HepG2 (cell line): Measurements from ENCODE around the gene OR2T8. TPM values are rescaled to one million over a fixed set of nuclear protein-coding genes. Genes with fewer than 3 reads are reported as not detected.
"Not testable (repeated sequence)": the region's sequence is repeated elsewhere in the genome, so short reads cannot be mapped to it uniquely, and the experiment has no call there.

ENCODE experiments used
- ATAC-seq: fragments of 200-7000 bp; cut with Tn5 transposase; 3 replicates; pipeline ENCODE4 v1.9.1; 2020; ENCODE audit warnings: mild to moderate bottlenecking, moderate library complexity
- BruUV-seq: library from RNA; stranded (reverse); fragments of 400-500 nt; replicated peaks from 2 replicates; lab custom pipeline; 2021; lab: Mats Ljungman, UMichigan
- CTCF ChIA-PET: fragments of 300-600 bp; formaldehyde crosslinking; extraction: SDS; loops from one replicate; lab custom pipeline; 2021; ENCODE audit warnings: low total read pairs, inconsistent platforms, low intra/inter-chr PET ratio; lab: Yijun Ruan, JAX
- POLR2A ChIA-PET: fragments of 350-600 bp; sonication (Branson Sonifier 250); formaldehyde crosslinking; loops from one replicate; lab custom pipeline; 2020; ENCODE audit warnings: antibody characterized with exemption, inconsistent platforms; lab: Yijun Ruan, JAX
- DNase-seq: peaks from one replicate; pipeline ENCODE4 v3.0.0-alpha.2; 2015; ENCODE audit warnings: low spot score
- FAIRE-seq: peaks from 3 replicates; lab custom pipeline; 2011; peaks lifted over from hg19 to GRCh38; lab: Jason Lieb, UNC
- H2AFZ ChIP-seq: one replicate; pipeline ENCODE4 v1.6.1; 2011; ENCODE audit warnings: low read length, inconsistent platforms
- H3K27ac ChIP-seq: fragments of 300-600 bp; 3 replicates; pipeline ENCODE4 v1.8.0; 2011; ENCODE audit warnings: mixed run types, mild to moderate bottlenecking, mixed read lengths, low read length, inconsistent platforms; ENCODE audit not compliant: insufficient read depth; ENCODE audit errors: extremely low read length
- H3K27me3 ChIP-seq, 2 experiments: fragments of 200-600 bp in 1 of 2; 2 replicates in 1 of 2; 3 replicates in 1 of 2; pipeline versions ENCODE4 v1.6.0 to v1.8.0; 2011; ENCODE audit warnings: low read length in 2 of 2, mild to moderate bottlenecking in 2 of 2, moderate library complexity in 2 of 2, inconsistent platforms in 1 of 2; ENCODE audit not compliant: insufficient read depth in 2 of 2, control insufficient read depth in 1 of 2
- H3K36me3 ChIP-seq, 2 experiments: fragments of 200-600 bp in 1 of 2; replicated peaks in 1 of 2; 2 replicates in 1 of 2; 3 replicates in 1 of 2; pipeline versions ENCODE4 v1.5.1 to v1.8.0; 2011; ENCODE audit warnings: low read length in 2 of 2, inconsistent platforms in 1 of 2; ENCODE audit not compliant: insufficient read depth in 2 of 2, control insufficient read depth in 1 of 2
- H3K4me1 ChIP-seq: 2 replicates; pipeline ENCODE4 v1.5.1; 2012; ENCODE audit warnings: low read length, inconsistent platforms; ENCODE audit not compliant: insufficient read depth
- H3K4me2 ChIP-seq: 2 replicates; pipeline ENCODE4 v1.6.0; 2011; ENCODE audit warnings: low read depth, low read length, inconsistent platforms
- H3K4me3 ChIP-seq, 3 experiments: fragments of 200-600 bp in 1 of 3; sonication (generic), shearing (Covaris generic) in 1 of 3; replicated peaks in 1 of 3; 2 replicates each; pipeline ENCODE4 v1.5.1; 2011 to 2016; ENCODE audit warnings: low read length in 3 of 3, inconsistent platforms in 2 of 3, low read depth in 2 of 3, mild to moderate bottlenecking in 2 of 3, control low read depth in 1 of 3, mixed read lengths in 1 of 3; ENCODE audit not compliant: insufficient read depth in 1 of 3
- H3K79me2 ChIP-seq: one replicate; pipeline ENCODE4 v1.6.1; 2011; ENCODE audit warnings: low read length, inconsistent platforms; ENCODE audit not compliant: insufficient read depth
- H3K9ac ChIP-seq: 2 replicates; pipeline ENCODE4 v1.6.0; 2011; ENCODE audit warnings: mild to moderate bottlenecking, low read depth, low read length, inconsistent platforms; ENCODE audit not compliant: insufficient read depth
- H3K9me3 ChIP-seq: 2 replicates; pipeline ENCODE4 v1.5.1; 2012; ENCODE audit warnings: mild to moderate bottlenecking, low read length
- H4K20me1 ChIP-seq: 2 replicates; pipeline ENCODE4 v1.6.0; 2011; ENCODE audit warnings: inconsistent platforms, mild to moderate bottlenecking, low read length, moderate library complexity; ENCODE audit not compliant: insufficient read depth
- SRY ChIP-seq: sonication (generic); formaldehyde crosslinking; IDR thresholded peaks from 2 replicates; pipeline ENCODE4 v1.8.0; 2022; ENCODE audit warnings: mild to moderate bottlenecking, missing genetic modification reagents
- ZNF572 ChIP-seq: sonication (generic); formaldehyde crosslinking; IDR thresholded peaks from 2 replicates; pipeline ENCODE4 v1.5.1; 2020; ENCODE audit warnings: mild to moderate bottlenecking, missing genetic modification reagents
- WGBS: methylation state at CpG from one replicate; pipeline ENCODE4 v1.1.6; 2017; ENCODE audit warnings: low lambda C conversion rate; 5-methylcytosine and 5-hydroxymethylcytosine counted together
- in situ Hi-C: cut with HindIII; loops from 2 replicates; pipeline ENCODE4 v1.10.0; 2017; ENCODE audit warnings: low pct_unique_long_range_greater_than_20kb; ENCODE audit not compliant: extremely low pct_ligation_motif_present
- intact Hi-C: fragments of 100-400 bp; cut with micrococcal nuclease; formaldehyde crosslinking; loops from one replicate; pipeline ENCODE4 v1.10.0; 2022; ENCODE audit not compliant: unreplicated experiment
- polyA plus RNA-seq, 8 experiments: library from polyadenylated mRNA; depleted of rRNA in 3 of 8; stranded (reverse) in 7 of 8; unstranded in 1 of 8; fragments of >200 nt; fragmentation: Illumina TruSeq in 4 of 8; extraction: Trizol in 4 of 8; gene quantifications; 2 replicates each; pipeline versions ENCODE4 v1.2.1 to v1.2.3, GENCODE V29; 2011 to 2016; ENCODE audit warnings: low read depth in 4 of 8, missing spikeins in 1 of 8, mixed read lengths in 1 of 8; ENCODE audit not compliant: insufficient read depth in 1 of 8
- total RNA-seq, 5 experiments: library from RNA; depleted of rRNA; stranded (reverse); fragments of >200 nt; fragmentation: Illumina TruSeq; extraction: Trizol; gene quantifications; 2 replicates each; pipeline ENCODE4 v1.2.3, GENCODE V29; 2016; ENCODE audit warnings: low read depth in 1 of 5
- TF ChIP-seq, protein P1 (sequence below): sonication (generic); formaldehyde crosslinking; conservative IDR thresholded peaks from 2 replicates; pipeline ENCODE4 v1.8.0; 2022; ENCODE audit warnings: low read depth, missing genetic modification reagents
- TF ChIP-seq, protein P2 (sequence below): fragments of 450-650 bp; IDR thresholded peaks from 2 replicates; pipeline ENCODE4 v1.6.1; 2016

The OR2T8 gene
- total and polyA plus RNA-seq, 2 of the 13 experiments (the other 11 are each of a cell fraction or from before 2014, with no cell fraction given): not detected

DNA sequence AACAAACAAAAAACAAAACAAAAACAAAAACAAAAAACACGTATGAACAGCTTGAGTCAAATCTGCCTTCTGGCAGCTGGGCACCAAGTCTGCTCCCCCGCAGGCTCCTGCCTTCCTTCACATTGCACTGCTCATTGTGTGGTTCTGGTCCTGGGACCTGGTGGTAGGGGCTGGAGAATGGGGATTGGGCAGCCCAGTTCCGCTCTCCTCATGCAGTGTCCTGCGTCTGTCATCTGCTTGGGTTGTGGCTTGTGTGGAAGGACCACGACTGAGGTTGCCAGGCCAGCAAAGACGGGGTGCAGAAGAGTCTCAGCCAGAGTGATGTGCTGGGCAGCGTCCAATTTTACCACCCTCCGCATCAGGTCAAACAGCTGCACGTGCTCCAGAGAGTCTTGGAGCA lies 15.7 kb downstream of the OR2T8 start:
- H3K9me3 ChIP-seq: peaks cover 60% of the 10 kb centered on the region
- H3K36me3 ChIP-seq: no peaks in the 10 kb centered on the region
- no peaks in the 10 kb centered on the region for H3K27me3 ChIP-seq
- H3K9ac ChIP-seq: no peak overlapping the region
- no peaks in the 10 kb centered on the region for H4K20me1 ChIP-seq
- ATAC-seq (no peak), DNase-seq (no peak), FAIRE-seq (no peak)
- 60% methylated on average over 2 of the region's 9 CpGs for WGBS
- no peak overlapping the region for H3K4me3 ChIP-seq
- no TSS peak for BruUV-seq
- H2AFZ ChIP-seq: no peak overlapping the region
- TF ChIP-seq, protein P1, sequence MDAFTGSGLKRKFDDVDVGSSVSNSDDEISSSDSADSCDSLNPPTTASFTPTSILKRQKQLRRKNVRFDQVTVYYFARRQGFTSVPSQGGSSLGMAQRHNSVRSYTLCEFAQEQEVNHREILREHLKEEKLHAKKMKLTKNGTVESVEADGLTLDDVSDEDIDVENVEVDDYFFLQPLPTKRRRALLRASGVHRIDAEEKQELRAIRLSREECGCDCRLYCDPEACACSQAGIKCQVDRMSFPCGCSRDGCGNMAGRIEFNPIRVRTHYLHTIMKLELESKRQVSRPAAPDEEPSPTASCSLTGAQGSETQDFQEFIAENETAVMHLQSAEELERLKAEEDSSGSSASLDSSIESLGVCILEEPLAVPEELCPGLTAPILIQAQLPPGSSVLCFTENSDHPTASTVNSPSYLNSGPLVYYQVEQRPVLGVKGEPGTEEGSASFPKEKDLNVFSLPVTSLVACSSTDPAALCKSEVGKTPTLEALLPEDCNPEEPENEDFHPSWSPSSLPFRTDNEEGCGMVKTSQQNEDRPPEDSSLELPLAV (CRISPR knock-in tag): no peak
- no peak overlapping the region for H3K4me2 ChIP-seq
- no peaks in the 10 kb centered on the region for H3K79me2 ChIP-seq
- in situ Hi-C loops: no loop called here
- ChIA-PET CTCF (no interaction called here), POLR2A (no interaction called here)
- H3K4me1 ChIP-seq: no peaks in the 10 kb centered on the region
- no peak overlapping the region for H3K27ac ChIP-seq
- intact Hi-C loops: no loop called here

DNA sequence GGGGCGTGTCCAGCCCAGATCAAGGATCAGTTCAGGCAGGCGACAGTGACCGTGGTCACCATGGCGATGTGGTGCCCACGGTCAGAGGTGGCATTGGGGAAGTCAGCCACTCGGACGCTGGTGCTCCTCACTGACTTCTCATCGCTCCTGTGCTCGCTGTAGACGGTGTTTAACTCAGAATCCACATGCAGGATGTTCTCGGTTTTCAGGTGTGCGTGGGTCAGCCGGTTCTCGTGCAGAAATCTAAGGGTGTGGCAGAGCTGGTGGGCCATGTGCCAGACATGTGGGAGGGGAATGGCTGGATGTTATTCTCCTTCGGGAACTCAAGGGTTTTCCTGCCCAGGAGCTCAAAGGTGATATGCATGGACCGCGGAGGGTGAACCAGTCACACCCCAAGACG lies 16.4 kb downstream of the OR2T8 start:
- DNase-seq (no peak), ATAC-seq (no peak), FAIRE-seq (no peak)
- Histone ChIP-seq H3K27ac (no peak overlapping the region), H3K4me2 (no peak overlapping the region), H3K27me3 (no peaks in the 10 kb centered on the region), H4K20me1 (no peaks in the 10 kb centered on the region), H3K4me1 (no peaks in the 10 kb centered on the region), H3K36me3 (no peaks in the 10 kb centered on the region), H2AFZ (no peak overlapping the region), H3K4me3 (no peak overlapping the region), H3K9ac (no peak overlapping the region), H3K9me3 (peaks cover 62% of the 10 kb centered on the region), H3K79me2 (no peaks in the 10 kb centered on the region)
- BruUV-seq: no TSS peak
- 74% methylated on average over 15 of the region's 18 CpGs for WGBS
- POLR2A ChIA-PET: no interaction called here
- CTCF ChIA-PET: no interaction called here
- TF ChIP-seq SRY (no peak), ZNF572 (CRISPR knock-in tag) (no peak)
- TF ChIP-seq, protein P2, sequence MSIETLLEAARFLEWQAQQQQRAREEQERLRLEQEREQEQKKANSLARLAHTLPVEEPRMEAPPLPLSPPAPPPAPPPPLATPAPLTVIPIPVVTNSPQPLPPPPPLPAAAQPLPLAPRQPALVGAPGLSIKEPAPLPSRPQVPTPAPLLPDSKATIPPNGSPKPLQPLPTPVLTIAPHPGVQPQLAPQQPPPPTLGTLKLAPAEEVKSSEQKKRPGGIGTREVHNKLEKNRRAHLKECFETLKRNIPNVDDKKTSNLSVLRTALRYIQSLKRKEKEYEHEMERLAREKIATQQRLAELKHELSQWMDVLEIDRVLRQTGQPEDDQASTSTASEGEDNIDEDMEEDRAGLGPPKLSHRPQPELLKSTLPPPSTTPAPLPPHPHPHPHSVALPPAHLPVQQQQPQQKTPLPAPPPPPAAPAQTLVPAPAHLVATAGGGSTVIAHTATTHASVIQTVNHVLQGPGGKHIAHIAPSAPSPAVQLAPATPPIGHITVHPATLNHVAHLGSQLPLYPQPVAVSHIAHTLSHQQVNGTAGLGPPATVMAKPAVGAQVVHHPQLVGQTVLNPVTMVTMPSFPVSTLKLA: peak; percentile 40
- in situ Hi-C loops: no loop called here
- intact Hi-C loops: no loop called here

DNA sequence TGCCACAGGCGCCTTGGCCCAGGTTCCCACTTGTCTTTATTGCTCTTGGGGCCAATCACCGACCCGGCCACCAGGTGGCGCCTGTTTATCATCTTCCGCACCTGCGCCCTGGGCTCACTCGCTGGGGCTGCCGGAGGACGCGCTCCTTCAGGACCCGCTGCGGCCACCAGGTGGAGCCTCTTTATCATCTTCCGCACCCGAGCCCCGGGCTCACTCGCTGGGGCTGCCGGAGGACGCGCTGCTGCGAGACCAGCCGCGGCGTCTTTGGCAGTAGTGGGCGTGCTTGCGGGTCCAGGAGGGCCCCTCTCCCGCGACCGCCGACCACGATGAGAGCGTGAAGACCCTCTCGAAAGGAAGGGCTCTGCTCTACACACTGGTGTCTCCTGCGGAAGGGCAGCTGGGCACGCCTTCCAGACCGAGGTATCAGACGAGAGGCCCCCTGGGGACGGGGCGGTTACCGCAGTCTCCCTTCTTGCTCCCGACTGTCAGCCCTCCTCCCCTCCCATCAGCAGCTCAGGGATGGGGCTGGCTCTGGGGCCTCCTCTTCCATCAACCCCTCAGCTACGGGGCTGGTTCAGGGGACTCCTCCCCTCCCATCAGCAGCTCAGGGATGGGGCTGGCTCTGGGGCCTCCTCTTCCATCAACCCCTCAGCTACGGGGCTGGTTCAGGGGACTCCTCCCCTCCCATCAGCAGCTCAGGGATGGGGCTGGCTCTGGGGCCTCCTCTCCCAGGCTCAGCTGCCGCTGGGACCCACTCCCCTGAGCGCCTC lies 17.1 kb downstream of the OR2T8 start:
- H4K20me1 ChIP-seq, H3K4me1 ChIP-seq, H3K4me2 ChIP-seq, H3K36me3 ChIP-seq, FAIRE-seq, H3K4me3 ChIP-seq, DNase-seq, POLR2A ChIA-PET, in situ Hi-C loops, H2AFZ ChIP-seq, H3K27ac ChIP-seq, H3K79me2 ChIP-seq, CTCF ChIA-PET, H3K9ac ChIP-seq, intact Hi-C loops, BruUV-seq, H3K27me3 ChIP-seq: not testable (repeated sequence)
- ATAC-seq: peak; percentile 35; the same call in 1 of the 3 replicates
- peaks cover 63% of the 10 kb centered on the region for H3K9me3 ChIP-seq
- WGBS: 66% methylated on average over 28 of the region's 44 CpGs
